GM12875 (cell line): ENCODE results near the gene MAGEB16.

Experiments
- H3K4me3 ChIP-seq: one replicate; pipeline ENCODE4 v1.5.1; 2011; ENCODE audit warnings: low read depth, low read length, control low read depth
- CTCF ChIP-seq: IDR thresholded peaks from 2 replicates; pipeline ENCODE4 v1.5.1; 2011; ENCODE audit warnings: low read depth, mild to moderate bottlenecking, control low read depth, inconsistent platforms, low read length, moderate library complexity, borderline replicate concordance; ENCODE audit not compliant: insufficient read depth

Gene MAGEB16

GRCh38 chrX:35798042-35798441, at the start of gene MAGEB16:
Gene MAGEB16, plus strand, starts transcription at chrX:35798342. Its CDS starts 3,855 bp downstream, at chrX:35802197.
- no peak within 1 kb of the TSS for H3K4me3 ChIP-seq
- TF ChIP-seq CTCF = no peak

GRCh38 chrX:35773958-35774564, 24.1 kb upstream of the MAGEB16 start:
- TF ChIP-seq CTCF = no peak
- H3K4me3 ChIP-seq = no peak overlapping the region

- no peak for TF ChIP-seq CTCF
- H3K4me3 ChIP-seq = no peak overlapping the region
Measured at GRCh38 chrX:35785075-35785474, 13.1 kb upstream of the MAGEB16 start.

- no peak overlapping the region for H3K4me3 ChIP-seq
- no peak for TF ChIP-seq CTCF
Measured at GRCh38 chrX:35786271-35786670, 11.9 kb upstream of the MAGEB16 start.

- no peak overlapping the region for H3K4me3 ChIP-seq
- TF ChIP-seq CTCF = no peak
Measured at GRCh38 chrX:35787867-35788266, 10.3 kb upstream of the MAGEB16 start.

GRCh38 chrX:35800474-35800873, 2.3 kb downstream of the MAGEB16 start:
- no peak for TF ChIP-seq CTCF
- H3K4me3 ChIP-seq = no peak overlapping the region

- TF ChIP-seq CTCF = no peak
- no peak overlapping the region for H3K4me3 ChIP-seq
Measured at GRCh38 chrX:35809781-35810180, 11.6 kb downstream of the MAGEB16 start.
